ENCODE results near the gene TUSC2. TPM values are rescaled to one million over a fixed set of nuclear protein-coding genes. Genes with fewer than 3 reads are reported as not detected.

Gene TUSC2
- total and polyA plus RNA-seq, 2 of the 13 experiments (the other 11 are each of a cell fraction or from before 2014, with no cell fraction given) = 36.7 to 39.1 TPM

DNA sequence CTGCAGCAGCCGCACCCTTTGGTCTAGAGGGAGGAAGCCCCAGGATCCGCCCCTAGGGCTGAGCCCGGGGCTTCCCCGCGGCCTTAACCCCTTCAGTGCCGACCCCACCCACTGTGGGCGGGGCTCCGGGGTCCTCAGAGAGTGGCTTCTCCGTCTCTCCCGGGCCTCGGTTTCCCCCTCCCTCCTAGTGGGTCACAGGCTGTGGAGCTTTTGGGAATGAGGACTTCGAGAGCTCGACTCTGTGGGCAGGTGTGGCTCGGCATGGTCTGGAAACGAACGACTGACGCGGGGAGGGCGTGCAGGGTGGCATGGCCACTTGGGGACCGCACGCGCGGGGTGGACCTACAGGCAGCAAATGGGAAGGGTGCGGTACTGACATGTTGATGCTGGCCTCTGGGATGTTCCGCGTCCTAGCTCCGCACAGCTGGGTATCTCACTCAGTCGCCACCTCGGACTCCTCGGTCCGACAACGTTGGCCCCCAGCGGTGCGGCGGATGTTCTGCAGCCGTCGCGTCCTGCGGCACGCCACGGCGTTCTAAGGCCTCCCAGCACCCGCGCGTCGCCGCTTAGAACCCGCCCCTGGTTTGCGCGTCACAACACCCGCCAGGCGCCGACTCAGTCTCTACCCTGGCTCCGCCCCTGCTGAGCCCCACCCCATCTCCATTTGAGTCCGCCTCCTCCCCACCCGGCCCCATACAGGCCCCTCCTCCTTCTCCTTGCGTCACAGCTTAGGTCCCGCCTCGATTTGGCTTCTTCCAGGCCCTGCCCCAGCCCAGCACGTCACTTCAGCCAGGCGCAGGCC lies 29.0 kb downstream of the TUSC2 start, which contains the start of the genes HYAL3 and NAA80 (continued):
- no peak for TF ChIP-seq ZNF337 (CRISPR knock-in tag; IDR thresholded peaks at IDR 0.05; ENCODE audit: borderline replicate concordance, low read depth)
- TF ChIP-seq ZNF768 (CRISPR knock-in tag; IDR thresholded peaks at IDR 0.05) = no peak; the same call in none of the 2 replicates
- peak; percentile 59 for TF ChIP-seq U2AF1 (optimal IDR thresholded peaks at IDR 0.05; ENCODE audit: low read depth, low read length)
- peak; percentile 100 for TF ChIP-seq KDM2A (CRISPR knock-in tag; IDR thresholded peaks at IDR 0.05; ENCODE audit: borderline replicate concordance, low read depth)
- no peak for TF ChIP-seq TCF7L2 (IDR thresholded peaks at IDR 0.05; ENCODE audit: low read depth, low read length)
- TF ChIP-seq MAZ (IDR thresholded peaks at IDR 0.05; ENCODE audit: borderline replicate concordance, low read depth, low read length) = peak; percentile 75; the same call in 1 of the 2 replicates
- TF ChIP-seq MAZ (CRISPR knock-in tag; IDR thresholded peaks at IDR 0.05; ENCODE audit: low read depth) = no peak; the same call in 1 of the 2 replicates
- no peak for TF ChIP-seq CCAR2 (optimal IDR thresholded peaks at IDR 0.05; ENCODE audit: low read depth, low read length)
- peak; percentile 54 for TF ChIP-seq SAP130 (CRISPR knock-in tag; IDR thresholded peaks at IDR 0.05; ENCODE audit: low read depth)
- no peak; the same call in 1 of the 2 replicates for TF ChIP-seq CHCHD3 (CRISPR knock-in tag; IDR thresholded peaks at IDR 0.05)
- TF ChIP-seq HDAC6 (IDR thresholded peaks at IDR 0.05; ENCODE audit: low read depth, low read length) = no peak
- TF ChIP-seq, protein P1, sequence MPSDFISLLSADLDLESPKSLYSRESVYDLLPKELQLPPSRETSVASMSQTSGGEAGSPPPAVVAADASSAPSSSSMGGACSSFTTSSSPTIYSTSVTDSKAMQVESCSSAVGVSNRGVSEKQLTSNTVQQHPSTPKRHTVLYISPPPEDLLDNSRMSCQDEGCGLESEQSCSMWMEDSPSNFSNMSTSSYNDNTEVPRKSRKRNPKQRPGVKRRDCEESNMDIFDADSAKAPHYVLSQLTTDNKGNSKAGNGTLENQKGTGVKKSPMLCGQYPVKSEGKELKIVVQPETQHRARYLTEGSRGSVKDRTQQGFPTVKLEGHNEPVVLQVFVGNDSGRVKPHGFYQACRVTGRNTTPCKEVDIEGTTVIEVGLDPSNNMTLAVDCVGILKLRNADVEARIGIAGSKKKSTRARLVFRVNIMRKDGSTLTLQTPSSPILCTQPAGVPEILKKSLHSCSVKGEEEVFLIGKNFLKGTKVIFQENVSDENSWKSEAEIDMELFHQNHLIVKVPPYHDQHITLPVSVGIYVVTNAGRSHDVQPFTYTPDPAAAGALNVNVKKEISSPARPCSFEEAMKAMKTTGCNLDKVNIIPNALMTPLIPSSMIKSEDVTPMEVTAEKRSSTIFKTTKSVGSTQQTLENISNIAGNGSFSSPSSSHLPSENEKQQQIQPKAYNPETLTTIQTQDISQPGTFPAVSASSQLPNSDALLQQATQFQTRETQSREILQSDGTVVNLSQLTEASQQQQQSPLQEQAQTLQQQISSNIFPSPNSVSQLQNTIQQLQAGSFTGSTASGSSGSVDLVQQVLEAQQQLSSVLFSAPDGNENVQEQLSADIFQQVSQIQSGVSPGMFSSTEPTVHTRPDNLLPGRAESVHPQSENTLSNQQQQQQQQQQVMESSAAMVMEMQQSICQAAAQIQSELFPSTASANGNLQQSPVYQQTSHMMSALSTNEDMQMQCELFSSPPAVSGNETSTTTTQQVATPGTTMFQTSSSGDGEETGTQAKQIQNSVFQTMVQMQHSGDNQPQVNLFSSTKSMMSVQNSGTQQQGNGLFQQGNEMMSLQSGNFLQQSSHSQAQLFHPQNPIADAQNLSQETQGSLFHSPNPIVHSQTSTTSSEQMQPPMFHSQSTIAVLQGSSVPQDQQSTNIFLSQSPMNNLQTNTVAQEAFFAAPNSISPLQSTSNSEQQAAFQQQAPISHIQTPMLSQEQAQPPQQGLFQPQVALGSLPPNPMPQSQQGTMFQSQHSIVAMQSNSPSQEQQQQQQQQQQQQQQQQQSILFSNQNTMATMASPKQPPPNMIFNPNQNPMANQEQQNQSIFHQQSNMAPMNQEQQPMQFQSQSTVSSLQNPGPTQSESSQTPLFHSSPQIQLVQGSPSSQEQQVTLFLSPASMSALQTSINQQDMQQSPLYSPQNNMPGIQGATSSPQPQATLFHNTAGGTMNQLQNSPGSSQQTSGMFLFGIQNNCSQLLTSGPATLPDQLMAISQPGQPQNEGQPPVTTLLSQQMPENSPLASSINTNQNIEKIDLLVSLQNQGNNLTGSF (CRISPR knock-in tag; IDR thresholded peaks at IDR 0.05) = no peak; the same call in 1 of the 2 replicates
- 0 out of 2 replicates have a peak, but pooled peaks have one; percentile 80 for TF ChIP-seq PRMT3 (CRISPR knock-in tag; IDR thresholded peaks at IDR 0.05; ENCODE audit: borderline replicate concordance, low read depth)
- TF ChIP-seq KLF13 (CRISPR knock-in tag; IDR thresholded peaks at IDR 0.05) = no peak
- peak; percentile 76; the same call in 1 of the 2 replicates for TF ChIP-seq MEIS1 (CRISPR knock-in tag; IDR thresholded peaks at IDR 0.05; ENCODE audit: borderline replicate concordance)
- TF ChIP-seq AGO1 (IDR thresholded peaks at IDR 0.05; ENCODE audit: low read depth, low read length, poor library complexity, severe bottlenecking) = peak; percentile 100
- no peak for TF ChIP-seq ZSCAN20 (CRISPR knock-in tag; IDR thresholded peaks at IDR 0.05; ENCODE audit: borderline replicate concordance)
- peak; percentile 53 for TF ChIP-seq JARID2 (CRISPR knock-in tag; IDR thresholded peaks at IDR 0.05; ENCODE audit: insufficient replicate concordance)
- TF ChIP-seq SNRNP70 (IDR thresholded peaks at IDR 0.05; ENCODE audit: low read depth, low read length) = no peak
- TF ChIP-seq ZNF660 (CRISPR knock-in tag; IDR thresholded peaks at IDR 0.05; ENCODE audit: borderline replicate concordance, low read depth) = no peak
- 0 out of 2 replicates have a peak, but pooled peaks have one; percentile 21 for TF ChIP-seq HDAC2 (CRISPR knock-in tag; IDR thresholded peaks at IDR 0.05)
- no peak for TF ChIP-seq GABPA (IDR thresholded peaks at IDR 0.05; ENCODE audit: low read depth, low read length)
- TF ChIP-seq GABPA (CRISPR knock-in tag; IDR thresholded peaks at IDR 0.05; ENCODE audit: low read depth) = peak; percentile 53
- peak; percentile 65 for TF ChIP-seq ZBTB2 (CRISPR knock-in tag; IDR thresholded peaks at IDR 0.05; ENCODE audit: low read depth)

Measured in HepG2 (cell line).